IMR-90 (cell line): Measurements from ENCODE around the gene ERCC1. TPM values are rescaled to one million over a fixed set of nuclear protein-coding genes. Genes with fewer than 3 reads are reported as not detected.

Experiments used
- ATAC-seq: fragments of 200-7000 bp; cut with Tn5 transposase; 2 replicates; pipeline ENCODE4 v1.9.1; 2020; ENCODE audit warnings: low read depth, mild to moderate bottlenecking, moderate library complexity
- BruUV-seq: library from RNA; stranded (reverse); fragments of 400-500 nt; replicated peaks from 2 replicates; lab custom pipeline; 2021; lab: Mats Ljungman, UMichigan
- CTCF ChIA-PET: fragments of 300-600 bp; formaldehyde crosslinking; extraction: SDS; loops from one replicate; lab custom pipeline; 2021; ENCODE audit warnings: antibody characterized with exemption; lab: Yijun Ruan, JAX
- POLR2A ChIA-PET: fragments of 300-600 bp; sonication (Branson Sonifier 250); formaldehyde crosslinking; loops from one replicate; lab custom pipeline; 2022; ENCODE audit warnings: antibody characterized with exemption; ENCODE audit not compliant: unreplicated experiment; lab: Charles Lee
- DNase-seq: peaks from one replicate; pipeline ENCODE4 v3.0.0; 2013
- H2AFZ ChIP-seq: replicated peaks from 2 replicates; pipeline ENCODE3; 2013; ENCODE audit warnings: low read length, mild to moderate bottlenecking; ENCODE audit not compliant: poor library complexity
- H2AK5ac ChIP-seq: 2 replicates; pipeline ENCODE4 v1.6.1; 2013; ENCODE audit warnings: low read depth, low read length, inconsistent platforms
- H2AK9ac ChIP-seq: replicated peaks from 2 replicates; pipeline ENCODE3; 2013; ENCODE audit warnings: mild to moderate bottlenecking, low read depth, low read length, moderate library complexity; ENCODE audit not compliant: poor library complexity
- H2BK120ac ChIP-seq: 2 replicates; pipeline ENCODE4 v1.6.1; 2013; ENCODE audit warnings: low read depth, low read length, inconsistent platforms
- H2BK15ac ChIP-seq: 3 replicates; pipeline ENCODE4 v1.6.1; 2013; ENCODE audit warnings: low read depth, low read length, inconsistent platforms
- H2BK20ac ChIP-seq: 2 replicates; pipeline ENCODE4 v1.6.1; 2013; ENCODE audit warnings: low read depth, mild to moderate bottlenecking, inconsistent platforms, low read length, moderate library complexity
- H2BK5ac ChIP-seq: 2 replicates; pipeline ENCODE4 v1.6.1; 2013; ENCODE audit warnings: mild to moderate bottlenecking, low read depth, low read length, inconsistent platforms; ENCODE audit not compliant: poor library complexity, severe bottlenecking
- H3K14ac ChIP-seq: replicated peaks from 2 replicates; pipeline ENCODE4 v1.6.1; 2013; ENCODE audit warnings: low read depth, low read length, inconsistent platforms
- H3K18ac ChIP-seq: 2 replicates; pipeline ENCODE4 v1.6.1; 2013; ENCODE audit warnings: low read depth, low read length, control low read depth
- H3K23ac ChIP-seq: 2 replicates; pipeline ENCODE4 v1.6.1; 2013; ENCODE audit warnings: low read depth, low read length, inconsistent platforms
- H3K27ac ChIP-seq: 2 replicates; pipeline ENCODE4 v1.5.1; 2013; ENCODE audit warnings: mild to moderate bottlenecking, control low read depth, low read length; ENCODE audit not compliant: insufficient read depth
- H3K27me3 ChIP-seq: 2 replicates; pipeline ENCODE4 v1.6.1; 2013; ENCODE audit warnings: low read length; ENCODE audit not compliant: control insufficient read depth, insufficient read depth
- H3K36me3 ChIP-seq: 2 replicates; pipeline ENCODE4 v1.6.1; 2013; ENCODE audit warnings: low read length, mixed read lengths; ENCODE audit not compliant: control insufficient read depth, insufficient read depth
- H3K4ac ChIP-seq: 2 replicates; pipeline ENCODE4 v1.6.1; 2013; ENCODE audit warnings: low read depth, low read length, inconsistent platforms
- H3K4me1 ChIP-seq: 2 replicates; pipeline ENCODE4 v1.6.1; 2013; ENCODE audit warnings: low read length, mixed read lengths; ENCODE audit not compliant: control insufficient read depth, insufficient read depth
- H3K4me2 ChIP-seq: 2 replicates; pipeline ENCODE4 v1.6.1; 2013; ENCODE audit warnings: low read depth, mild to moderate bottlenecking, control low read depth, low read length, moderate library complexity
- H3K4me3 ChIP-seq: 2 replicates; pipeline ENCODE4 v1.5.1; 2013; ENCODE audit warnings: low read depth, mild to moderate bottlenecking, control low read depth, low read length, moderate library complexity; ENCODE audit not compliant: insufficient read depth
- H3K56ac ChIP-seq: 2 replicates; pipeline ENCODE4 v1.6.1; 2013; ENCODE audit warnings: low read length, inconsistent platforms; ENCODE audit not compliant: insufficient read depth; ENCODE audit errors: extremely low read depth
- H3K79me1 ChIP-seq, 2 experiments: 2 replicates each; pipeline ENCODE4 v1.6.1; 2013; ENCODE audit warnings: low read length in 2 of 2, inconsistent platforms in 1 of 2, low read depth in 1 of 2
- H3K9ac ChIP-seq: 2 replicates; pipeline ENCODE4 v1.6.1; 2013; ENCODE audit warnings: low read depth, low read length, control low read depth
- H3K9me1 ChIP-seq: 2 replicates; pipeline ENCODE4 v1.6.1; 2013; ENCODE audit warnings: low read length, inconsistent platforms; ENCODE audit not compliant: insufficient read depth
- H3K9me3 ChIP-seq: 2 replicates; pipeline ENCODE4 v1.6.1; 2013; ENCODE audit warnings: low read length; ENCODE audit not compliant: control insufficient read depth, insufficient read depth
- H4K20me1 ChIP-seq: 2 replicates; pipeline ENCODE4 v1.6.1; 2013; ENCODE audit warnings: low read length, inconsistent platforms; ENCODE audit not compliant: insufficient read depth
- H4K5ac ChIP-seq: 2 replicates; pipeline ENCODE4 v1.6.1; 2013; ENCODE audit warnings: mild to moderate bottlenecking, low read depth, low read length, control low read depth
- H4K8ac ChIP-seq, 2 experiments: 2 replicates each; pipeline ENCODE4 v1.6.1; 2013; ENCODE audit warnings: low read depth in 2 of 2, low read length in 2 of 2, control low read depth in 1 of 2, inconsistent platforms in 1 of 2
- H4K91ac ChIP-seq: 2 replicates; pipeline ENCODE4 v1.6.1; 2013; ENCODE audit warnings: low read depth, low read length, inconsistent platforms; ENCODE audit not compliant: insufficient read depth
- BHLHE40 ChIP-seq: fragments of 150-350 bp; IDR thresholded peaks from 2 replicates; pipeline ENCODE4 v1.6.1; 2016; ENCODE audit warnings: mild to moderate bottlenecking, low read depth, low read length
- CEBPB ChIP-seq: IDR thresholded peaks from 2 replicates; pipeline ENCODE4 v1.6.1; 2012; ENCODE audit warnings: low read depth, low read length, improper control_type of control experiment
- CHD1 ChIP-seq: IDR thresholded peaks from 2 replicates; pipeline ENCODE4 v1.6.1; 2012; ENCODE audit warnings: low read depth, low read length, improper control_type of control experiment
- ELK1 ChIP-seq: fragments of 150-350 bp; IDR thresholded peaks from 2 replicates; pipeline ENCODE4 v1.6.1; 2016; ENCODE audit warnings: low read depth, mild to moderate bottlenecking, low read length, moderate library complexity, borderline replicate concordance
- FOS ChIP-seq: fragments of 150-350 bp; IDR thresholded peaks from 2 replicates; pipeline ENCODE4 v1.6.1; 2016; ENCODE audit warnings: low read depth, low read length
- MAFK ChIP-seq: IDR thresholded peaks from 2 replicates; pipeline ENCODE4 v1.6.1; 2012; ENCODE audit warnings: low read depth, low read length, improper control_type of control experiment
- MAZ ChIP-seq: IDR thresholded peaks from 2 replicates; pipeline ENCODE4 v1.6.1; 2012; ENCODE audit warnings: low read depth, mild to moderate bottlenecking, low read length, improper control_type of control experiment, moderate library complexity, borderline replicate concordance
- NFE2L2 ChIP-seq: fragments of 150-350 bp; IDR thresholded peaks from 2 replicates; pipeline ENCODE4 v1.6.1; 2016; ENCODE audit warnings: low read depth, mild to moderate bottlenecking, low read length
- POLR2A ChIP-seq: IDR thresholded peaks from 2 replicates; pipeline ENCODE4 v1.6.1; 2012; ENCODE audit warnings: mild to moderate bottlenecking, low read depth, low read length
- RAD21 ChIP-seq: IDR thresholded peaks from 2 replicates; pipeline ENCODE4 v1.6.1; 2012; ENCODE audit warnings: low read length, improper control_type of control experiment
- RCOR1 ChIP-seq: IDR thresholded peaks from 2 replicates; pipeline ENCODE4 v1.6.1; 2012; ENCODE audit warnings: mild to moderate bottlenecking, low read length, improper control_type of control experiment; ENCODE audit not compliant: insufficient replicate concordance
- SMC3 ChIP-seq: fragments of 150-350 bp; IDR thresholded peaks from 2 replicates; pipeline ENCODE4 v1.6.1; 2016; ENCODE audit warnings: low read depth, mild to moderate bottlenecking, antibody characterized with exemption, low read length, moderate library complexity
- WGBS, 2 experiments: methylation state at CpG; one replicate each; pipeline versions ENCODE4 v1.1.5 to v1.1.7; 2013; ENCODE audit warnings: missing lambda C conversion rate in 2 of 2; ENCODE audit not compliant: insufficient read length in 1 of 2; ENCODE audit errors: extremely low coverage in 2 of 2; 5-methylcytosine and 5-hydroxymethylcytosine counted together
- dilution Hi-C: fragments of 300-500 bp; cut with HindIII; formaldehyde crosslinking; loops from one replicate; pipeline ENCODE4 v1.14.3; 2018; ENCODE audit warnings: low sequenced_read_pairs; ENCODE audit not compliant: unreplicated experiment
- in situ Hi-C: fragments of 300-500 bp; cut with MboI; formaldehyde crosslinking; loops from 3 replicates; pipeline ENCODE4 v1.14.3; 2019; ENCODE audit warnings: low sequenced_read_pairs, inconsistent platforms, mixed read lengths
- intact Hi-C: fragments of 100-400 bp; cut with micrococcal nuclease; formaldehyde crosslinking; loops from 2 replicates; pipeline ENCODE4 v1.10.0; 2022
- polyA plus RNA-seq, 3 experiments: library from polyadenylated mRNA; depleted of rRNA; stranded (reverse); fragments of >200 nt; gene quantifications; 2 replicates each; pipeline ENCODE4 v1.2.3, GENCODE V29; 2012; ENCODE audit warnings: low replicate concordance in 1 of 3
- total RNA-seq: library from RNA; depleted of rRNA; stranded (reverse); fragments of >200 nt; gene quantifications from 2 replicates; pipeline ENCODE4 v1.2.3, GENCODE V29; 2012
- TF ChIP-seq, protein P1 (sequence below): conservative IDR thresholded peaks from 2 replicates; pipeline ENCODE4 v1.5.1; 2012; ENCODE audit warnings: mild to moderate bottlenecking, low read depth, low read length, improper control_type of control experiment

ERCC1 gene
- total and polyA plus RNA-seq, 2 of the 4 experiments (the other 2 are of a cell fraction) = 84.2 to 132 TPM

- CTCF ChIA-PET = no interaction called here
These were observed 27.7 kb downstream of the ERCC1 start for GRCh38 chr19:45395821-45396617.

More at GRCh38 chr19:45395821-45396617, 27.7 kb downstream of the ERCC1 start:
- DNase-seq (no peak), ATAC-seq (no peak)
- intact Hi-C loops (no loop called here), in situ Hi-C loops (no loop called here), dilution Hi-C loops (no loop called here)
- Histone ChIP-seq H3K27ac (no peak overlapping the region), H3K23ac (no peak overlapping the region), H2AK9ac (no peak overlapping the region), H3K79me1 (peaks cover 0 to 13% of the 10 kb centered on the region in 2 experiments; a peak in 1 of 4 replicates), H4K8ac (no peak overlapping the region), H3K4ac (no peak overlapping the region), H3K27me3 (no peaks in the 10 kb centered on the region), H2AK5ac (no peak overlapping the region), H2AFZ (no peak overlapping the region), H3K9me1 (0 out of 2 replicates have a peak, but pooled peaks cover 3% of the 10 kb centered on the region), H4K91ac (no peak overlapping the region), H3K4me3 (no peak overlapping the region), H2BK120ac (no peak overlapping the region), H2BK5ac (no peak overlapping the region), H3K9me3 (no peaks in the 10 kb centered on the region), H3K36me3 (no peaks in the 10 kb centered on the region; the same call in none of the 2 replicates), H3K56ac (no peak overlapping the region), H4K5ac (no peak overlapping the region), H3K18ac (no peak overlapping the region), H3K14ac (no peak overlapping the region), H4K20me1 (no peaks in the 10 kb centered on the region; the same call in 1 of the 2 replicates), H3K4me1 (no peaks in the 10 kb centered on the region), H3K4me2 (no peak overlapping the region), H2BK20ac (no peak overlapping the region), H3K9ac (no peak overlapping the region), H2BK15ac (no peak overlapping the region)
- POLR2A ChIA-PET = no interaction called here
- 77% methylated on average over 33 of the region's 59 CpGs; no CpG with 5 or more reads in 1 of the 2 experiments for WGBS, 2 experiments
- no peak for TF ChIP-seq CEBPB
- TF ChIP-seq POLR2A = no peak
- no peak for TF ChIP-seq BHLHE40
- TF ChIP-seq, protein P1, sequence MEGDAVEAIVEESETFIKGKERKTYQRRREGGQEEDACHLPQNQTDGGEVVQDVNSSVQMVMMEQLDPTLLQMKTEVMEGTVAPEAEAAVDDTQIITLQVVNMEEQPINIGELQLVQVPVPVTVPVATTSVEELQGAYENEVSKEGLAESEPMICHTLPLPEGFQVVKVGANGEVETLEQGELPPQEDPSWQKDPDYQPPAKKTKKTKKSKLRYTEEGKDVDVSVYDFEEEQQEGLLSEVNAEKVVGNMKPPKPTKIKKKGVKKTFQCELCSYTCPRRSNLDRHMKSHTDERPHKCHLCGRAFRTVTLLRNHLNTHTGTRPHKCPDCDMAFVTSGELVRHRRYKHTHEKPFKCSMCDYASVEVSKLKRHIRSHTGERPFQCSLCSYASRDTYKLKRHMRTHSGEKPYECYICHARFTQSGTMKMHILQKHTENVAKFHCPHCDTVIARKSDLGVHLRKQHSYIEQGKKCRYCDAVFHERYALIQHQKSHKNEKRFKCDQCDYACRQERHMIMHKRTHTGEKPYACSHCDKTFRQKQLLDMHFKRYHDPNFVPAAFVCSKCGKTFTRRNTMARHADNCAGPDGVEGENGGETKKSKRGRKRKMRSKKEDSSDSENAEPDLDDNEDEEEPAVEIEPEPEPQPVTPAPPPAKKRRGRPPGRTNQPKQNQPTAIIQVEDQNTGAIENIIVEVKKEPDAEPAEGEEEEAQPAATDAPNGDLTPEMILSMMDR = no peak
- TF ChIP-seq RCOR1 = no peak
- no peak for TF ChIP-seq NFE2L2
- no peak for TF ChIP-seq MAZ
- TF ChIP-seq SMC3 = no peak
- no peak for TF ChIP-seq ELK1
- TF ChIP-seq FOS = no peak
- no peak for TF ChIP-seq CHD1
- TF ChIP-seq MAFK = no peak
- no peak for TF ChIP-seq RAD21
- no TSS peak for BruUV-seq
